Neural progenitor cell (in vitro differentiated cells): ENCODE measurements around the gene EPHA10. TPM values are rescaled to one million over a fixed set of nuclear protein-coding genes. Genes with fewer than 3 reads are reported as not detected.

ENCODE experiments used
- DNase-seq: peaks from one replicate; pipeline ENCODE4 v3.0.0-alpha.2; 2016; ENCODE audit warnings: low spot score
- H2AFZ ChIP-seq: fragments of 200-600 bp; sonication (generic); replicated peaks from 2 replicates; pipeline ENCODE4 v1.6.1; 2016; ENCODE audit warnings: antibody characterized with exemption
- H3F3A ChIP-seq: fragments of 200-600 bp; sonication (generic); 2 replicates; pipeline ENCODE4 v1.6.1; 2016; ENCODE audit warnings: antibody characterized with exemption, low read depth
- H3K27ac ChIP-seq: fragments of 200-600 bp; sonication (generic); 2 replicates; pipeline ENCODE4 v1.5.1; 2016; ENCODE audit warnings: mild to moderate bottlenecking
- H3K27me3 ChIP-seq: fragments of 200-600 bp; sonication (generic); 2 replicates; pipeline ENCODE4 v1.6.1; 2016; ENCODE audit warnings: mild to moderate bottlenecking, moderate library complexity
- H3K36me3 ChIP-seq: fragments of 200-600 bp; sonication (generic); 2 replicates; pipeline ENCODE4 v1.5.1; 2016
- H3K4me1 ChIP-seq: fragments of 200-600 bp; sonication (generic); 2 replicates; pipeline ENCODE4 v1.6.1; 2016; ENCODE audit warnings: mixed run types
- H3K4me2 ChIP-seq: fragments of 200-600 bp; sonication (generic); 2 replicates; pipeline ENCODE4 v1.6.1; 2016
- H3K4me3 ChIP-seq: fragments of 200-600 bp; sonication (generic); 2 replicates; pipeline ENCODE4 v1.5.1; 2016
- H3K79me2 ChIP-seq: fragments of 200-600 bp; sonication (generic); 2 replicates; pipeline ENCODE4 v1.6.1; 2016; ENCODE audit warnings: low read depth
- H3K9ac ChIP-seq: fragments of 200-600 bp; sonication (generic); 2 replicates; pipeline ENCODE4 v1.6.1; 2016
- H3K9me3 ChIP-seq: fragments of 200-600 bp; sonication (generic); 2 replicates; pipeline ENCODE4 v1.5.1; 2016; ENCODE audit warnings: low read depth
- H4K20me1 ChIP-seq: fragments of 200-600 bp; sonication (generic); 2 replicates; pipeline ENCODE4 v1.6.1; 2016; ENCODE audit warnings: low read depth
- H3K27ac Mint-ChIP-seq: 3 replicates; pipeline ENCODE4 v1.8.0; 2021; ENCODE audit warnings: mixed read lengths
- H3K27me3 Mint-ChIP-seq: 2 replicates; pipeline ENCODE4 v1.8.0; 2022; ENCODE audit warnings: low read depth, mild to moderate bottlenecking, inconsistent platforms, moderate library complexity, mixed read lengths; ENCODE audit not compliant: insufficient read depth
- H3K36me3 Mint-ChIP-seq: 3 replicates; pipeline ENCODE4 v1.8.0; 2021; ENCODE audit warnings: mixed read lengths
- H3K4me1 Mint-ChIP-seq: 3 replicates; pipeline ENCODE4 v1.8.0; 2021; ENCODE audit warnings: mixed read lengths
- H3K4me3 Mint-ChIP-seq: 3 replicates; pipeline ENCODE4 v1.8.0; 2021; ENCODE audit warnings: mild to moderate bottlenecking, moderate library complexity, mixed read lengths
- H3K9me3 Mint-ChIP-seq: 3 replicates; pipeline ENCODE4 v1.8.0; 2020; ENCODE audit warnings: mixed read lengths
- EZH2 ChIP-seq: fragments of 200-600 bp; sonication (generic); IDR thresholded peaks from 2 replicates; pipeline ENCODE4 v1.6.1; 2017; ENCODE audit warnings: antibody characterized with exemption, mild to moderate bottlenecking, moderate library complexity
- EZH2phosphoT487 ChIP-seq: fragments of 200-600 bp; sonication (generic); IDR thresholded peaks from 2 replicates; pipeline ENCODE4 v1.6.1; 2017; ENCODE audit warnings: antibody characterized with exemption
- total RNA-seq: library from RNA; depleted of rRNA; stranded (reverse); fragments of >200 nt; gene quantifications from 2 replicates; pipeline ENCODE4 v1.2.3, GENCODE V29; 2015; ENCODE audit warnings: low replicate concordance
- TF ChIP-seq, protein P1 (sequence below): fragments of 200-600 bp; sonication (generic); IDR thresholded peaks from 2 replicates; pipeline ENCODE4 v1.5.1; 2017; ENCODE audit warnings: antibody characterized with exemption, mild to moderate bottlenecking

Gene EPHA10
- total RNA-seq, 1 donor from 2014 or later, result not detected

DNA sequence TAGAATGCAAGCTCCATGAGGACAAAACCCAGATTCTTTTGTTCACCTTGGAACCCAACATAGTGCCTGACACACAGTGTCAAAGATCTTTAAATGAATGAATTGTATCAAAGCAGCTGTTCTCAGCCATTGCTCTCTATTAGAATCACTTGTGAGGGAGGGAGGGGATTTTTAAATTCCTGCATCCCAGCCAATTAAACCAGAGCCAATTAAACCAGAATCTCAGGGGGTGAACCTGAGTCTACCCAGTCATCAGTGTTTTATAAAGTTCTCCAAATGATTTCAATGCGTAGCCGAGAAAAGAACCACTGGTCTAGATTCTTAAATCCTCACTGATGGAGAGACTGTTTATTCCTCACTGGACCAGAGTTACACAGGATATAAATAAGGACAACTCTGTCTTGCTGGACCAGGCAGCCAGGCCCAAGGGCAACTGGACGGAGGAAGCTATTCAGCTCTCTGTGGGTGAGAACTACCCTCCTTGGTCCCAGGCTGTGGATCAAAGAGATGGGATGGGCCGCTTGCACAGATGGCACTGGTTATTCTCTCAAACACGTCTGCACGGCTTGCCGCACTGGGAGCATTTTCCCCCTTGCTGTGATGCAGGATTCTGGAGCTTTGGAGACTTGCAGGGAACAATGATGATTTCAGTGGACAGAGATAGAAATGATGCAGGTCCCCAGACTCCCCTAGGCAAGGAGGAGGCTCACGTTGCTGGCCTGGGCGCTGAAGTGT is 92.6 kb downstream of the EPHA10 start:
- Histone ChIP-seq H3K9ac (no peak overlapping the region), H3K9me3 (no peaks in the 10 kb centered on the region), H3K4me1 (peaks cover 2% of the 10 kb centered on the region), H3K4me3 (no peak overlapping the region), H3K36me3 (no peaks in the 10 kb centered on the region), H3F3A (no peaks in the 10 kb centered on the region), H3K79me2 (no peaks in the 10 kb centered on the region), H2AFZ (no peak overlapping the region), H3K27ac (no peak overlapping the region), H3K4me2 (no peak overlapping the region), H3K27me3 (peaks cover 54% of the 10 kb centered on the region), H4K20me1 (no peaks in the 10 kb centered on the region)
- peaks cover 2% of the 10 kb centered on the region for H3K27me3 Mint-ChIP-seq
- H3K27ac Mint-ChIP-seq, result no peak overlapping the region
- no peak for DNase-seq
- H3K36me3 Mint-ChIP-seq, result no peaks in the 10 kb centered on the region
- no peak for TF ChIP-seq EZH2
- TF ChIP-seq, protein P1, sequence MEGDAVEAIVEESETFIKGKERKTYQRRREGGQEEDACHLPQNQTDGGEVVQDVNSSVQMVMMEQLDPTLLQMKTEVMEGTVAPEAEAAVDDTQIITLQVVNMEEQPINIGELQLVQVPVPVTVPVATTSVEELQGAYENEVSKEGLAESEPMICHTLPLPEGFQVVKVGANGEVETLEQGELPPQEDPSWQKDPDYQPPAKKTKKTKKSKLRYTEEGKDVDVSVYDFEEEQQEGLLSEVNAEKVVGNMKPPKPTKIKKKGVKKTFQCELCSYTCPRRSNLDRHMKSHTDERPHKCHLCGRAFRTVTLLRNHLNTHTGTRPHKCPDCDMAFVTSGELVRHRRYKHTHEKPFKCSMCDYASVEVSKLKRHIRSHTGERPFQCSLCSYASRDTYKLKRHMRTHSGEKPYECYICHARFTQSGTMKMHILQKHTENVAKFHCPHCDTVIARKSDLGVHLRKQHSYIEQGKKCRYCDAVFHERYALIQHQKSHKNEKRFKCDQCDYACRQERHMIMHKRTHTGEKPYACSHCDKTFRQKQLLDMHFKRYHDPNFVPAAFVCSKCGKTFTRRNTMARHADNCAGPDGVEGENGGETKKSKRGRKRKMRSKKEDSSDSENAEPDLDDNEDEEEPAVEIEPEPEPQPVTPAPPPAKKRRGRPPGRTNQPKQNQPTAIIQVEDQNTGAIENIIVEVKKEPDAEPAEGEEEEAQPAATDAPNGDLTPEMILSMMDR, result no peak
- TF ChIP-seq EZH2phosphoT487, result no peak
- H3K9me3 Mint-ChIP-seq, result no peaks in the 10 kb centered on the region
- H3K4me1 Mint-ChIP-seq, result peaks cover 32% of the 10 kb centered on the region
- peak overlapping the region; percentile 52 for H3K4me3 Mint-ChIP-seq

DNA sequence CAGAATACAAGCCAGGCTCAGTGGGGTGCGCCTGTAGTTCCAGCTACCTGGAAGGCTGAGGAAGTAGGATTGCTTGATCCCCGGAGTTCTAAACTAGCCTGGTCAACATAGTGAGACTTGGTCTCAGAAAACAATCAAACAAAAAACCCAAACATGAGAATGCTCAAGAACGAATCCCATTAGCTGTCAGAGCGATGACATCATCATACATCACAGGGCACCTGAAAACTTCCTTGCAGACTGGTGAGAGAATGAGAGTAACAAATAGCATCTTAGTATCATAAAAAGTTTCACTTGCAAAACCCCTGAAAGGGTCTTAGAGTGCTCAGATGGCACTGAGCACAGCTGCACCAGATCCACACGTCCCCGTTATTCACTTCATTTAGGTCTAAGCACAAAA is 93.7 kb downstream of the EPHA10 start:
- Mint-ChIP-seq H3K4me3 (no peak overlapping the region), H3K27ac (no peak overlapping the region), H3K36me3 (no peaks in the 10 kb centered on the region), H3K4me1 (peaks cover 29% of the 10 kb centered on the region), H3K9me3 (no peaks in the 10 kb centered on the region), H3K27me3 (peaks cover 2% of the 10 kb centered on the region)
- H3F3A ChIP-seq, result no peaks in the 10 kb centered on the region
- DNase-seq, result no peak
- H3K27me3 ChIP-seq, result peaks cover 54% of the 10 kb centered on the region
- no peaks in the 10 kb centered on the region for H3K9me3 ChIP-seq
- no peak overlapping the region for H2AFZ ChIP-seq
- H3K27ac ChIP-seq, result no peak overlapping the region
- no peak overlapping the region for H3K4me3 ChIP-seq
- no peak overlapping the region for H3K4me2 ChIP-seq
- TF ChIP-seq EZH2phosphoT487, result no peak
- no peak for TF ChIP-seq EZH2
- TF ChIP-seq, protein P1, result no peak
- H3K79me2 ChIP-seq, result no peaks in the 10 kb centered on the region
- no peak overlapping the region for H3K9ac ChIP-seq
- peaks cover 8% of the 10 kb centered on the region for H3K4me1 ChIP-seq
- no peaks in the 10 kb centered on the region for H3K36me3 ChIP-seq
- H4K20me1 ChIP-seq, result no peaks in the 10 kb centered on the region

DNA sequence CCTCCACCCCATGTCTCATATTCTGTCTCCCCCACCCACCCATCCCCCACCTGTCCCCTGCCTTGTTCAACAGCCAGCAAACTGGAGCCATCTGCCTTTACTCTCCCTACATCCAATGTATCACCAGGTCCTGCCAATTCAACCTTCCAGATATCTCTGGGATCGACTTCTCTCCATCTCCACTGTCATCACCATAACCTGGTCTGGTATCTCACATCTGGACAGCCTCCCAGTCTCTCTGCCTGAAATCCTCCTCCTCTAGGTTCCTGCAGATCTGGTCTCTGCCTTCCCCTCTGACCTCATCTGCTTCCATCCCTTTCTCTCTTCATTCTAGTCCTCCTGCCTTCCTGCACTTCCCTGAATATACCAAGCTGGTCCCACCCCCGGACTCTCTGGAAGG is 94.8 kb downstream of the EPHA10 start:
- Histone ChIP-seq H3K9ac (no peak overlapping the region), H3K4me1 (peaks cover 8% of the 10 kb centered on the region), H3K27ac (no peak overlapping the region), H3K4me2 (no peak overlapping the region), H3K36me3 (no peaks in the 10 kb centered on the region), H3K9me3 (no peaks in the 10 kb centered on the region), H3K4me3 (no peak overlapping the region), H3F3A (no peaks in the 10 kb centered on the region), H2AFZ (no peak overlapping the region), H4K20me1 (no peaks in the 10 kb centered on the region), H3K79me2 (no peaks in the 10 kb centered on the region), H3K27me3 (peaks cover 54% of the 10 kb centered on the region)
- TF ChIP-seq, protein P1, result no peak
- TF ChIP-seq EZH2phosphoT487 (no peak), EZH2 (no peak)
- no peak for DNase-seq
- no peaks in the 10 kb centered on the region for H3K36me3 Mint-ChIP-seq
- H3K4me1 Mint-ChIP-seq, result peaks cover 27% of the 10 kb centered on the region
- no peaks in the 10 kb centered on the region for H3K9me3 Mint-ChIP-seq
- H3K4me3 Mint-ChIP-seq, result no peak overlapping the region
- peaks cover 2% of the 10 kb centered on the region for H3K27me3 Mint-ChIP-seq
- H3K27ac Mint-ChIP-seq, result no peak overlapping the region
